Upper lobe of left lung (tissue), 6 donors: ENCODE data around the gene OAT. TPM values are rescaled to one million over a fixed set of nuclear protein-coding genes. Genes with fewer than 3 reads are reported as not detected.

Experiments
- ATAC-seq, 2 donors: fragments of 200-7000 bp; cut with Tn5 transposase; one replicate each; pipeline ENCODE4 v1.9.1; 2022; ENCODE audit warnings: mild to moderate bottlenecking in 2 of 2, moderate library complexity in 2 of 2; ENCODE audit not compliant: low FRiP score in 2 of 2
- DNase-seq, 2 donors: peaks; one replicate each; pipeline ENCODE4 v3.0.0-alpha.2; 2019 to 2020
- H3K27ac ChIP-seq, 4 donors: fragments of 200-600 bp; sonication (generic); one replicate each; pipeline ENCODE4 v1.5.1; 2016 to 2019
- H3K27me3 ChIP-seq, 4 donors: fragments of 200-600 bp; sonication (generic); one replicate each; pipeline ENCODE4 v1.5.1; 2017 to 2019
- H3K36me3 ChIP-seq, 4 donors: fragments of 200-600 bp; sonication (generic); one replicate each; pipeline ENCODE4 v1.5.1; 2016 to 2019
- H3K4me1 ChIP-seq, 4 donors: fragments of 200-600 bp; sonication (generic); one replicate each; pipeline ENCODE4 v1.5.1; 2018 to 2019
- H3K4me3 ChIP-seq, 4 donors: fragments of 200-600 bp; sonication (generic); one replicate each; pipeline ENCODE4 v1.5.1; 2017 to 2019; ENCODE audit warnings: mild to moderate bottlenecking in 2 of 4, moderate library complexity in 1 of 4
- H3K9me3 ChIP-seq, 4 donors: fragments of 200-600 bp; sonication (generic); one replicate each; pipeline ENCODE4 v1.5.1; 2018 to 2019
- EP300 ChIP-seq, 4 donors: sonication (generic); formaldehyde crosslinking; IDR thresholded peaks; one replicate each; pipeline ENCODE4 v1.5.1; 2017; ENCODE audit warnings: antibody characterized with exemption in 4 of 4, control low read depth in 2 of 4
- POLR2A ChIP-seq, 4 donors: fragments of 450-650 bp; IDR thresholded peaks; one replicate each; pipeline ENCODE4 v1.5.1; 2016 to 2017; ENCODE audit warnings: antibody characterized with exemption in 4 of 4, mild to moderate bottlenecking in 2 of 4
- POLR2AphosphoS5 ChIP-seq, 2 donors: sonication (generic); formaldehyde crosslinking; IDR thresholded peaks; one replicate each; pipeline ENCODE4 v1.5.1; 2017; ENCODE audit warnings: antibody characterized with exemption in 2 of 2
- WGBS, 2 donors: methylation state at CpG; one replicate each; pipeline ENCODE4 v1.1.5; 2017 to 2018; 5-methylcytosine and 5-hydroxymethylcytosine counted together
- total RNA-seq, 6 donors: library from RNA; depleted of rRNA in 4 of 6; stranded (reverse); fragments of >200 nt in 4 of 6; gene quantifications; one replicate each; pipeline versions ENCODE4 v1.1.0 to v1.2.1, GENCODE V29; 2016 to 2021
- TF ChIP-seq, protein P1 (sequence below), 6 experiments: fragments of 450-650 bp in 4 of 6; fragments of 200-600 bp in 2 of 6; sonication (generic) in 2 of 6; IDR thresholded peaks; one replicate each; pipeline ENCODE4 v1.5.1; 2016 to 2019; ENCODE audit warnings: antibody characterized with exemption in 6 of 6
- donor health status: DM: no; HTN: no; CAD: no; lungs with moderate emphysema.
- donor health status: DM: no; HTN: yes; CAD: no; lungs with severe emphysema.

OAT gene
- total RNA-seq: 10 to 100 TPM; 21.0 to 82.7 (median 48.0) TPM

DNA sequence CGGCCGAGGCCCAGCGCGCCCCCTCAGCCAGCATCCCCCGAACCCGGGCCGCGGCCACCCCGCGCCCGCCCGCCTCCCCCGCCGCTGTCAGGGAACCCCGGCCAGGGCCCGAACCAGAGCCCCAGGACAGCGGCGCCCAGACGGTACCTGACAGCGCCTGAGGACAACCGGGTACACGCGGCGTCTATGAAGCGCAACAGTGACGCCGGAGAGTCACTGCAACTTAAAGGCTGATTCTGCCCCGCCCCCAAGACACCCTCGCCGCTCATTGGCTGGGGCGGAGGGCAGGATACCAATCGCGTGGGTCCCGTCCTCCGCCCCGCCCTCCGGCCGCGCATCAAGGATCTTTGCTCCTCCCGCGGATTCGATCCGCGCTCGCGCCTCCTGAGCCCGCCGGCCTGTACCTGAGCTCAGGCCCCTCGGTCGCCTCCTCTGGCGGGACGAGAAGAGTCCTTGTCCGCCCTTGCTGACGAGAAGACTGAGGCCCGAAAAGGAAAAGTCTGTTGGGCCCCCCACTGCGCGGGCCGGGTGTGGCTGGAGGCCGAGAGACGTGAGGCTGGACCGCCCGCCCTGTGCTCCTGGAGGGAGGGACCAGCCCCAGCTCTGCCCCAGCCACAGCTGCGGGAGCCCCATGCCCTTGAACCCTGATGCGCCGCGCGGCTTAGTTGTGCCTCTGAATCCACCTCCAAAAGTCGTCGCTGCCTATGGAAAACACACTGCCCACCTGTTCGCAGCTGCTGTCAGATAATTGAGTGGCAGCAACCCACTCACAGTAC is at the start of gene OAT:
Gene OAT (minus strand): TSS at position 198 of the 776 bp plus-strand sequence. CDS start 6,752 bp downstream, outside the sequence.
- 16 to 28% methylated on average over 5 to 16 of the region's 70 CpGs for WGBS, 2 donors
- Histone ChIP-seq H3K27me3 (no peaks in the 10 kb centered on the region), H3K4me3 (peak within 1 kb of the TSS; percentile 64 to 92 (median 86)), H3K4me1 (peaks cover 11 to 32% (median 30%) of the 10 kb centered on the region in 4 donors), H3K9me3 (no peaks in the 10 kb centered on the region), H3K27ac (peak within 1 kb of the TSS; percentile 79 to 94 (median 88)), H3K36me3 (no peaks in the 10 kb centered on the region)
- DNase-seq (peak; percentile 97 to 99), ATAC-seq (peak; percentile 98)
- TF ChIP-seq POLR2AphosphoS5 (IDR thresholded peaks at IDR 0.05): peak; percentile 84 to 100
- TF ChIP-seq, protein P1, sequence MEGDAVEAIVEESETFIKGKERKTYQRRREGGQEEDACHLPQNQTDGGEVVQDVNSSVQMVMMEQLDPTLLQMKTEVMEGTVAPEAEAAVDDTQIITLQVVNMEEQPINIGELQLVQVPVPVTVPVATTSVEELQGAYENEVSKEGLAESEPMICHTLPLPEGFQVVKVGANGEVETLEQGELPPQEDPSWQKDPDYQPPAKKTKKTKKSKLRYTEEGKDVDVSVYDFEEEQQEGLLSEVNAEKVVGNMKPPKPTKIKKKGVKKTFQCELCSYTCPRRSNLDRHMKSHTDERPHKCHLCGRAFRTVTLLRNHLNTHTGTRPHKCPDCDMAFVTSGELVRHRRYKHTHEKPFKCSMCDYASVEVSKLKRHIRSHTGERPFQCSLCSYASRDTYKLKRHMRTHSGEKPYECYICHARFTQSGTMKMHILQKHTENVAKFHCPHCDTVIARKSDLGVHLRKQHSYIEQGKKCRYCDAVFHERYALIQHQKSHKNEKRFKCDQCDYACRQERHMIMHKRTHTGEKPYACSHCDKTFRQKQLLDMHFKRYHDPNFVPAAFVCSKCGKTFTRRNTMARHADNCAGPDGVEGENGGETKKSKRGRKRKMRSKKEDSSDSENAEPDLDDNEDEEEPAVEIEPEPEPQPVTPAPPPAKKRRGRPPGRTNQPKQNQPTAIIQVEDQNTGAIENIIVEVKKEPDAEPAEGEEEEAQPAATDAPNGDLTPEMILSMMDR (IDR thresholded peaks at IDR 0.05): peak in 2 of 6 experiments; percentile 4 to 24
- no peak for TF ChIP-seq EP300 (IDR thresholded peaks at IDR 0.05)
- peak; percentile 71 to 98 (median 95) for TF ChIP-seq POLR2A (IDR thresholded peaks at IDR 0.05)

- H3K4me3 ChIP-seq: no peak overlapping the region
- TF ChIP-seq POLR2AphosphoS5 (IDR thresholded peaks at IDR 0.05) (no peak), EP300 (IDR thresholded peaks at IDR 0.05) (no peak)
- TF ChIP-seq, protein P1 (IDR thresholded peaks at IDR 0.05): no peak
- no peaks in the 10 kb centered on the region for H3K27me3 ChIP-seq
- no peaks in the 10 kb centered on the region for H3K36me3 ChIP-seq
- no peak for DNase-seq
- no peaks in the 10 kb centered on the region for H3K9me3 ChIP-seq
- H3K4me1 ChIP-seq: peaks cover 0 to 5% (median 2%) of the 10 kb centered on the region in 4 donors
- ATAC-seq: no peak
- no peak overlapping the region for H3K27ac ChIP-seq
- WGBS, 2 donors: 92% methylated on average over 4 of the region's 4 CpGs
Observed at GRCh38 chr10:124467165-124467564, 48.4 kb upstream of the OAT start.

- Histone ChIP-seq H3K36me3 (no peaks in the 10 kb centered on the region), H3K9me3 (no peaks in the 10 kb centered on the region), H3K27ac (no peak overlapping the region), H3K27me3 (no peaks in the 10 kb centered on the region), H3K4me3 (no peak overlapping the region), H3K4me1 (peaks cover 0 to 10% (median 3%) of the 10 kb centered on the region in 4 donors)
- DNase-seq (no peak), ATAC-seq (no peak)
- 66 to 83% methylated on average over 9 of the region's 9 CpGs for WGBS, 2 donors
- no peak for TF ChIP-seq EP300 (IDR thresholded peaks at IDR 0.05)
- TF ChIP-seq POLR2A (IDR thresholded peaks at IDR 0.05): no peak
- no peak for TF ChIP-seq POLR2AphosphoS5 (IDR thresholded peaks at IDR 0.05)
- TF ChIP-seq, protein P1 (IDR thresholded peaks at IDR 0.05): no peak
Observed at GRCh38 chr10:124465777-124466488, 47.2 kb upstream of the OAT start.

DNA sequence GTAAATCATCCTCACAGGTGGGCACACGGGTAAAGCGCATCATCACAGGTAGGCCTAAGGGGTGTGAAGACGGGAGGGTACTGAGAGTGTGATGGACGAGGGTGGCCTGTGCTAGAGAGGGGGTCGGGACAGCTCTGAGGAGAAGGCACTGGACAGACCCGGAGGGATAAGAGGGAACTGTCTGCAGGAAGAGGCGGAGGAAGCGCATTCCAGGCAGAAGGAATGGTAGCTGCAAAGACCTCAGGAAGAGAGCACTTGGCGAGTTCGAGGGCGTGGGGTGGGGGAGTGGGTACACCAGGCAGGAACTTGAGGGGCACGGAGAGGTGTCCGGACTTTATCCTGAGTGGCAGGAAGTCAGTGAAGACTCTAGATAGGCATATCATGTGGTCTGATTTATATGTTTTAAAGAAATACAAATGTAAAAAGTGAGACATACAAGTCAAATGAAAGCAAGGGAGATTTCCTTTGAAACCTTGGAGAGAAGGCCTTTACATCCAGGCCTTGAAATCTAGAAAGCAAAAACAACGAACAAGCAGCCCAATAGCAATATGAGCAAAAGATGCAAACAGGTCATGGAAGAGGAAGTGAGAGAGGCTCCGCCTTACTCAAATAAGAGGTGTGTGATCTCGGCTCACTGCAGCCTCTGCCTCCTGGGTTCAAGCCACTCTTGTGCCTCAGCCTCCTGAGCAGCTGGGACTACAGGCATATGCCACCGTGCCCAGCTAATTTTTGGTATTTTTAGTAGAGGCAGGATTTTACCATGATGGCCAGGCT is 46.5 kb upstream of the OAT start:
- no peaks in the 10 kb centered on the region for H3K9me3 ChIP-seq
- TF ChIP-seq EP300 (IDR thresholded peaks at IDR 0.05) (no peak), POLR2A (IDR thresholded peaks at IDR 0.05) (no peak), POLR2AphosphoS5 (IDR thresholded peaks at IDR 0.05) (no peak)
- TF ChIP-seq, protein P1 (IDR thresholded peaks at IDR 0.05): no peak
- H3K4me3 ChIP-seq: no peak overlapping the region
- no peak for ATAC-seq
- peaks cover 0 to 10% (median 3%) of the 10 kb centered on the region in 4 donors for H3K4me1 ChIP-seq
- H3K36me3 ChIP-seq: no peaks in the 10 kb centered on the region
- 75 to 77% methylated on average over 17 of the region's 17 CpGs for WGBS, 2 donors
- H3K27me3 ChIP-seq: no peaks in the 10 kb centered on the region
- DNase-seq: no peak
- H3K27ac ChIP-seq: no peak overlapping the region
